ENCODE data around the gene OR5AC2. TPM values are rescaled to one million over a fixed set of nuclear protein-coding genes. Genes with fewer than 3 reads are reported as not detected.

OR5AC2 gene
- total RNA-seq, 1 experiment from 2014 or later, result not detected

Other genes with a start within 250 kb of the OR5AC2 start
- 29.9 and 33.2 TPM in 2 replicates for gene RIOX2, start 114.7 kb upstream of the OR5AC2 start, total RNA-seq (2014; rRNA removed; shearing (Covaris generic))
- not detected in 2 replicates for gene GABRR3, start 51.9 kb upstream of the OR5AC2 start, total RNA-seq (2014; rRNA removed; shearing (Covaris generic))
- not detected in 2 replicates for gene OR5H1, start 43.5 kb downstream of the OR5AC2 start, total RNA-seq (2014; rRNA removed; shearing (Covaris generic))
- not detected in 2 replicates for gene OR5H14, start 60.3 kb downstream of the OR5AC2 start, total RNA-seq (2014; rRNA removed; shearing (Covaris generic))
- not detected in 2 replicates for gene OR5H15, start 79.5 kb downstream of the OR5AC2 start, total RNA-seq (2014; rRNA removed; shearing (Covaris generic))
- not detected in 2 replicates for gene OR5H6, start 177.1 kb downstream of the OR5AC2 start, total RNA-seq (2014; rRNA removed; shearing (Covaris generic))
- not detected in 2 replicates for gene OR5H2, start 195.3 kb downstream of the OR5AC2 start, total RNA-seq (2014; rRNA removed; shearing (Covaris generic))

All from HT-29 (cell line).